HG03469 (cell line): ENCODE measurements around the gene HCN4.

ENCODE experiments used
- ATAC-seq: cut with Tn5 transposase; IDR thresholded peaks from one replicate; pipeline ENCODE4 v1.9.1; 2021; ENCODE audit warnings: mild to moderate bottlenecking, moderate library complexity, moderate number of reproducible peaks; ENCODE audit not compliant: unreplicated experiment

HCN4 gene

GRCh38 chr15:73382115-73382514 lies 13.4 kb upstream of the HCN4 start:
- no peak for ATAC-seq

- ATAC-seq: no peak
Measured at GRCh38 chr15:73380661-73381060, 11.9 kb upstream of the HCN4 start.

- ATAC-seq: no peak
Measured at GRCh38 chr15:73378089-73378488, 9.3 kb upstream of the HCN4 start.

GRCh38 chr15:73375755-73376305 lies 7.1 kb upstream of the HCN4 start:
- ATAC-seq: no peak

- no peak for ATAC-seq
Measured at GRCh38 chr15:73375012-73375411, 6.3 kb upstream of the HCN4 start.

DNA sequence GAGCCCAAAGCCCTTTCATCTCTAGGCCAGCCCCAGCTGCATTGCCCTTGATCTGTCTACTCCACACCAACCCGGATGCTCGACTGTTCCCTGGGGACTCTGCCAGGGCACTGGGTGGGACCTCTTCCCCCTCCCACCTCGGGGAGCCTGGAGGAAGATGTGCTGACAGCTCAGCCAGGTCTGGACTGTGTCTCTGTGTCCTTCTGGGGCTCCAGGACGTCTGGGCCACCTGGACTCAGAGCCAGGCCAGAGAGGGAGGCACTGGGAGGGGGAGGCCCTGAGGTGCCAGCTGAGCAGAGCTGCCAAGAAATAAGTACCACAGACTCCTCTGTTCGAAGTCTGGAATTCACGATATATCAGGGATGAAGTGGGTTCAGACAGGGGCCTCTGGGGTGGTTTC lies 5.8 kb upstream of the HCN4 start:
- no peak for ATAC-seq

GRCh38 chr15:73373221-73373620 lies 4.5 kb upstream of the HCN4 start:
- no peak for ATAC-seq

DNA sequence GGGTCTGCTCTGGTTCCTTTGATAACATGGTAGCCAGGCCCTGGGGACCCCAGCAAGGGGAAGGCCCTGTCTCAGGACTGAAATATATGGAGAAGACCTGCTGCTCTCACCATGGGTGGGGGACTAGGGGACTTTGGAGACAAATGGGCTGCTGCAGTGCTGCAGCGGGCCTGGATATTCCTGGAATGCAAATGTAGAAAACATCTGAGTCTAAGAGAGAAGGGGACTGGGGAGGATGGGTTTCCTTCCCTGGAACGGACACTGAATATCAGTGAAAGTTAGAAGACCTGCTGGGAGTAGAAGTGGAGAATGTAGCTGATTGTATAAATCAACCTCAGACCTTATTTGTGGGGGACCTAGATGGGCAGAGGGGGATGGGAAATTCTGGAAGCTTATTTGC lies 3.1 kb upstream of the HCN4 start:
- ATAC-seq: no peak

DNA sequence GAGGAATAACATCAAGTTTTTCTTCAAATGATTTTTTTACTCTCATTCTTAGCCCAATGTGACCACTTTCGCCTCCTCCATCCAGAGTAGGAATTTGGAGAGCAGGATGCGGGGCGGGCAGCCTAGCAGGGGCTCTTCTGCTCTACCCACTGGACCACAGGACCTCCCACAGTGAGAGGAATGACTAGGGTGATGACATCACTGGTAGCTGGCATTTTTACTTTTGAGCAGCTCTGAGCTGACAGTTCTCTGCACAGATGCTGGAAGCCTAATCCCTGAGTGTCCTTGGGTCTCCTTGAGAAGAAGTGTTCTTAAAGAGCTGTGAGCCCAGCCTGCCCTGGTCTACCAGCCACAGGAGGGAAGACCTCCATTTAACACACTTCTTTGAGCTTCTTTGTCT lies 1.4 kb upstream of the HCN4 start:
- no peak for ATAC-seq

GRCh38 chr15:73369154-73369694 lies 466 bp upstream of the HCN4 start:
- no peak for ATAC-seq

- no peak for ATAC-seq
Measured at GRCh38 chr15:73367624-73368300, 996 bp downstream of the HCN4 start.

GRCh38 chr15:73366766-73367623 lies 1.8 kb downstream of the HCN4 start:
- no peak for ATAC-seq

- ATAC-seq: no peak
Measured at GRCh38 chr15:73364070-73364469, 4.7 kb downstream of the HCN4 start.

DNA sequence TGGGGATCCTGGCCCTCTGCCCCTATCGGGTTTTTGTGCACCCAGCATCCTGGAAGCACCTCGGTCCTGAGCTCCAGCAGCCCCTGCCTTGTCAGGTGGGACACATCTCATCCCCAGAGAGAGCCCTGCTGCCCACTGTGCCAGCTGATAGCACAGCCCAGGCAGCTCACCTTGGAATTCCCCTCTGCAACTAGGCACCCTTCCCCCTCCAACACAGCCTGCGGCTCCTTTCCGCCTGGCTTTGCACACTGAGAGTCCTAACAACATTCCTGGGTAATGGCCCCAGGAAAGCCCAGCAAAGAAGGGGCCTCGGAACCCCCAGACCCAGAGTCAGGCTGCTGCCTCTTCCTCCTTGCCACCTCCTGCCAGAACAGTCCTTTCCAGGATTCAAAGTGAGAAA lies 5.9 kb downstream of the HCN4 start:
- no peak for ATAC-seq

- no peak for ATAC-seq
Measured at GRCh38 chr15:73361337-73361736, 7.4 kb downstream of the HCN4 start.

GRCh38 chr15:73359651-73360050 lies 9.1 kb downstream of the HCN4 start:
- no peak for ATAC-seq

DNA sequence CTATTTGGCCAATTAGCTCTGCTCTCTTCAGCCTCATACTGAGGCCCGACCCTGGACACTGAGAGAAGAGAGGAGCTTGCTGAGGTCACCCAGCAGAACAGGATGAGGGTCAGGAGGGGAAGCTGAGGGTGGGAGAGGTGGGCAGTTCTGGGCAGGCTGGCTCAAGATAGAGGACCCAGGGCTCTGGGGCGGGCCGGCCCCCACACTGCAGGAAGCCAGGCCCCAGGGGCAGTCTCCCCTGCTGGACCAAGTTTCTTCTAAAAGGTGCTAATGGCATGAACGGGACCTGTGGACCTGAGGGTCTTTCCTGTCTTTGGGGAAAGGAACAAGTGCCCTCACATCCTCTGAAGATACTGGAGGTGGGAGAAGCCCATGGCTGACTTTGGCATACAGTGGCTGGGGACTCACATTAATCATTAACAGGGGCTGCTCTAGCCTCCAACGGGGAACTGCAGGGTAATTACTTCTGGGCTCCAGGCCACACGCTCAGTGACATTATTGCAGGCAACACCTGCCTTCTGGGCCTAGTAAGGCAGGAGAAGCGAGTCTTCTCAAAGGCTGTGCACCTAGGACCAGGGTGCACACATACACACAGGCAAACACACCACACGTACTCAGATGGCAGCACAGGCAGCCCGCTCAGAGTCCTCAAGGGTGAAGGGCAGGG lies 10.6 kb downstream of the HCN4 start:
- ATAC-seq: no peak

DNA sequence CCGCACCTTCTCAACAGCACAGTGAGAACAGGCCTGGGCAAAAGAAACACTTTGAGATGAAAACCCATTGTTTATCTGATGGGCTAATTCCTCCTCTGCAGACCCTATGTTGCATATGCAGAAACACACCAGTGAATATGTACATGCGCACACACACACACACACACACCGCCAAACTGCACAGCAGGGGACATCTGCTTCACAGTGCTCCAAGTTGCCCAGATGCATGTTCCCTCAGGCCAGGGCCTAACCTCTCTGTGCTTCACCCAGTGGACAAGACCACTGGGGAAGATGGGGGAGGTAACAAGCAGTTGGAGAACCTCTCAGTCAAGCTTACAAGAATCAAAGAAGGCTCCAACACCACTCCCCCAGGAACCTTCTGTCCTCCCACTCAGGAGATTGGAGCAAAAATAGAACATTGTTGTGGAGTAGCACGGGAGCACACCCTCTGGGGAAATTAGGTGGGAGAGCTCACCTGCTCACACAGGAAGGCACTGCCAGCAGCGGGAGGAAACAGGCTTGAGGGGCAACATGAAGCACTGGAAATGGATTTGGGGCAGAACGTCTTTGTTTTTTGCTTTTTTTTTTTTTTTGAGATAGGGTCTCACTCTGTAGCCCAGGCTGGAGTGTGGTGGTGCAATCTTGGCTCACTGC lies 13.0 kb downstream of the HCN4 start:
- no peak for ATAC-seq

- ATAC-seq: no peak
Measured at GRCh38 chr15:73354241-73354640, 14.5 kb downstream of the HCN4 start.

DNA sequence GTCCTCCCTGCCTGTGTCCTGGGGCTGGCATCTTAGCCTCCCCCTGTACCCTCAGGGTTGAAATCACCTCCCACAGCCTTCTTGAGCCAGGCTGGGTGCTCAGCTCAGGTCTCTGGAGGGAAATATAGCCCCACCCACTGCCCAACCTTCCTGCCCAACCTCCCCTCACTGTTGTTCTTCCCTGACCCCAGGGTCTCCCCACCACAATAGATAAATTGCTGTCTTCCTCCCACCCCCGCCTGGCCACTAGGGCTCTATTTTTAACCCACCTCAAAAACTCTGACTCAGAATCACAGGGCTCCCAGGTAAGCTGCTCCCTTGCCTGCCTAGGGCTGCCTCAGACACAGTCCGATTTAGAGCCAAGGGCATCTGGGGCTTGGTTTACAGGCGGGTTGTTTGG lies 15.0 kb downstream of the HCN4 start:
- ATAC-seq: no peak

DNA sequence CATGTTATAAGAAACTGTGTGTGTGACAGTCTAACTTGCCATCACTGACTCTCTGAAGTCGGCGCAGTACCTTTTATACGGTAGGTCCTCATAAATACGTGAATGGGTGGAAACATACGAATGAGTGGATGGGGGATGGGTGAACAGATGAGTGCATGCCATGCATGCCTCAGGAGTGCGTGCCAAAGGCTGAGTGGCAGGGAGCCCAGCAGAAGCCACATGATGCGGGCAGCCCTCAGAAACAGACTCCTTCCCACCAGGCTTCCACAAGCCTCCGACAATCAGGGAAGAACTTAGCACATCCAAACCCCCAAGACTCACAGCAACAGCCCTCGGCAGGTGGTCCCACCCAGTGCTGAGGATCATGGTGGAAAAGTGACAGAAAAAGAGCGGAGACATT lies 16.7 kb downstream of the HCN4 start:
- ATAC-seq: no peak
